Gastroesophageal sphincter (tissue), 4 donors: ENCODE results near the gene H2BW1. TPM values are rescaled to one million over a fixed set of nuclear protein-coding genes. Genes with fewer than 3 reads are reported as not detected.
"Not testable (repeated sequence)": the region's sequence is repeated elsewhere in the genome, so short reads cannot be mapped to it uniquely, and the experiment has no call there.

Source experiments
- ATAC-seq: fragments of 150-250 bp; one replicate; pipeline ENCODE4 v1.9.1; 2016; ENCODE audit warnings: mild to moderate bottlenecking, moderate library complexity
- H3K27ac ChIP-seq, 4 donors: fragments of 200-600 bp; sonication (generic) in 3 of 4; 1 replicate in 3 of 4; 2 replicates in 1 of 4; pipeline ENCODE4 v1.5.1; 2016 to 2019
- H3K27me3 ChIP-seq: fragments of 200-600 bp; sonication (generic); one replicate; pipeline ENCODE4 v1.5.1; 2019
- H3K36me3 ChIP-seq, 2 donors: fragments of 200-600 bp; sonication (generic); one replicate each; pipeline ENCODE4 v1.5.1; 2019; ENCODE audit warnings: control low read depth in 1 of 2
- H3K4me1 ChIP-seq, 3 donors: fragments of 200-600 bp; sonication (generic); 1 replicate in 2 of 3; 2 replicates in 1 of 3; pipeline ENCODE4 v1.5.1; 2016 to 2019; ENCODE audit warnings: control low read depth in 2 of 3
- H3K4me3 ChIP-seq, 2 donors: fragments of 200-600 bp; sonication (generic); one replicate each; pipeline ENCODE4 v1.5.1; 2019; ENCODE audit warnings: mild to moderate bottlenecking in 1 of 2, moderate library complexity in 1 of 2
- H3K9me3 ChIP-seq, 3 donors: fragments of 200-600 bp; sonication (generic); one replicate each; pipeline ENCODE4 v1.5.1; 2017 to 2019; ENCODE audit warnings: control low read depth in 2 of 3
- EP300 ChIP-seq: sonication (generic); formaldehyde crosslinking; IDR thresholded peaks from one replicate; pipeline ENCODE4 v1.6.1; 2017; ENCODE audit warnings: antibody characterized with exemption, mild to moderate bottlenecking
- POLR2A ChIP-seq, 2 donors: fragments of 450-650 bp; IDR thresholded peaks; one replicate each; pipeline ENCODE4 v1.6.1; 2017; ENCODE audit warnings: antibody characterized with exemption in 2 of 2, mild to moderate bottlenecking in 2 of 2, moderate library complexity in 1 of 2
- POLR2AphosphoS5 ChIP-seq: sonication (generic); formaldehyde crosslinking; IDR thresholded peaks from one replicate; pipeline ENCODE4 v1.6.1; 2017; ENCODE audit warnings: antibody characterized with exemption
- WGBS, 2 donors: methylation state at CpG; one replicate each; pipeline ENCODE4 v1.1.5; 2018; ENCODE audit warnings: low coverage in 1 of 2; 5-methylcytosine and 5-hydroxymethylcytosine counted together
- total RNA-seq, 4 donors: library from RNA; depleted of rRNA; stranded (reverse); fragments of >200 nt; gene quantifications; one replicate each; pipeline ENCODE4 v1.1.0, GENCODE V29; 2016
- TF ChIP-seq, protein P1 (sequence below), 4 experiments: fragments of 200-600 bp in 2 of 4; fragments of 450-650 bp in 2 of 4; sonication (generic) in 1 of 4; IDR thresholded peaks; one replicate each; pipeline ENCODE4 v1.5.1; 2017 to 2019; ENCODE audit warnings: antibody characterized with exemption in 4 of 4, mild to moderate bottlenecking in 2 of 4, moderate library complexity in 2 of 4

The H2BW1 gene, protein sequence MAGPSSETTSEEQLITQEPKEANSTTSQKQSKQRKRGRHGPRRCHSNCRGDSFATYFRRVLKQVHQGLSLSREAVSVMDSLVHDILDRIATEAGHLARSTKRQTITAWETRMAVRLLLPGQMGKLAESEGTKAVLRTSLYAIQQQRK
- not detected for total RNA-seq

DNA sequence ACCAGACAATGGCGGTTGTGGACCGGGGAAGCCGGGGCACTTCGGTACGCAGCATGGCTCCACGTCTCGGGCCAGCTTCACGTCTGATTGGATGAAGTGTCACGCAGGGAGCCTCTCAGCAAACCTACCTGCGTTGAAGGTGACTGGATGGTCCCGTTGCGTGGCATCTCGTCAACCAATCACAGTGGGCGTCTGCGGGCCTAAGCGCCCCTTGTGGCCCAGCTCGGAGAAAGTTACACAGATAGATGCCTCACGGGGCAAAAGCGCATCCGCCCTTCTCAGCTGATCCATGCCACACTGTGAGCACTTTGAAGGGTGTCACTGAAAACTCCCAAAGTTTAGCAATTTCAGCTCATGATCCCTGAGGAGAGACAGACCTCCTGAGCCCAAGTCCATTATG is at the start of gene H2BW1:
Gene H2BW1 (minus strand): TSS at position 103 of the 400 bp plus-strand sequence. CDS start 132 bp downstream, outside the sequence.
- Histone ChIP-seq H3K4me3 (no peak within 1 kb of the TSS), H3K27me3 (no peaks in the 10 kb centered on the region), H3K9me3 (no peaks in the 10 kb centered on the region), H3K27ac (no peak within 1 kb of the TSS), H3K4me1 (no peaks in the 10 kb centered on the region), H3K36me3 (no peaks in the 10 kb centered on the region)
- ATAC-seq: no peak
- TF ChIP-seq EP300 (no peak), POLR2AphosphoS5 (no peak), POLR2A (IDR thresholded peaks at IDR 0.05) (no peak)
- WGBS, 2 donors: 86% methylated on average over 17 of the region's 20 CpGs; no CpG with 5 or more reads in 1 of the 2 donors

DNA sequence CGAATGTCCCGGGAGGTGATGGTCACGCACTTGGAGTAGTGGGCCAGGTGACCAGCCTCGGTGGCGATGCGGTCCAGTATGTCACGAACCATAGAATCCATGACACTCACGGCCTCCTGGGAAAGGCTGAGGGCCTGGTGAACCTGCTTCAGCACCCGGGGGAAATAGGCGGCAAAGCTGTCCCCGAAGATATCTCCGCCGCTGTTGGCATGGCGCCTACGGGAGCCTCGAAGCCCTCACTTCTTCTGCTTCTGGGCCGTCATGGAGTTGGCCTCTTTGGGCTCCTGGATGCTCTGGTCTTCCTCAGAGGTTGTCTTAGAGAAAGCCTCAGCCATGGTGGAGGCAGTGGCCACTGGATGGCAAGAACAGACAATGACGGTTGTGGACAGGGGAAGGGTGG is 49.1 kb upstream of the H2BW1 start:
- H3K36me3 ChIP-seq, H3K4me3 ChIP-seq, H3K4me1 ChIP-seq, H3K27me3 ChIP-seq, H3K27ac ChIP-seq, ATAC-seq, H3K9me3 ChIP-seq: not testable (repeated sequence)
- WGBS, 2 donors: no CpG with 5 or more reads among the region's 18 CpGs

DNA sequence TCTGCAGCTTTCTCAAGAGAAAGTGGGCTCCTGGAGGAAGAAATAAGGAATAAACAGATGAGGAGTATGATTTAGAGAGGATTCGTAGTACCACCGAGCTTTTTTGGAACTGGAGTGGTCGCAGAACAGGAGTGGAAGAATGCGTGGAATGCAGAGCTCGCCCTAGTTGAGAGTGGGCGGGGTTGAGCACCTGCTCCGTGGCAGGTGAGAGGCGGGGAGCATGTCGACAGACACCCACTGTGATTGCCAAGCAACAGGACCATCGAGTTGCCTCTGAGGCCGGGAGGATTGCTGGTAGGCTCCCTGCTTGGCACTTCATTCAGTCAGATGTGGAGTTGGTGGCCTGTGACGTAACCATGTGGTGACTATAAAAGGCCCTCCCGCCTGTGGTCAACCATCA is 41.4 kb upstream of the H2BW1 start:
- H3K27me3 ChIP-seq, H3K9me3 ChIP-seq, H3K27ac ChIP-seq, H3K4me3 ChIP-seq, H3K36me3 ChIP-seq, H3K4me1 ChIP-seq, ATAC-seq: not testable (repeated sequence)
- no CpG with 5 or more reads among the region's 13 CpGs for WGBS, 2 donors

DNA sequence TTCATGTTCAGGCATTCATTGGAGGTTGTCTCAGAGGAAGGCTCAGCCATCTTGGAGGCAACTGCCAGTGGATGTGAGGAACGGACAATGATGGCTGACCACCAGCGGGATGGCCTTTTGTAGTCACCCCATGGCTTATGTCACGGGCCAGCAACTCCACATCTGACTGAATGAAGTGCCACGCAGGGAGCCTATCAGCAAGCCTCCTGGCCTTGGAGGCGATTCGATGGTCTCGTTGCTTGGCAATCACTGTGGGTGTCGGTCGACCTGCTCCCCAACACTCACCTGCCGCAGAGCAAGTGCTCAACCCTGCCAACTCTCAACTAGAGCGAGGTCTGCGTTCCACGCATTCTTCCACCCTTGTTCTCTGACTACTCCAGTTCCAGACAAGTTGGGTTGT is 33.7 kb upstream of the H2BW1 start:
- Histone ChIP-seq H3K9me3 (no peaks in the 10 kb centered on the region), H3K27ac (no peak overlapping the region), H3K4me1 (no peaks in the 10 kb centered on the region), H3K27me3 (no peaks in the 10 kb centered on the region), H3K36me3 (no peaks in the 10 kb centered on the region), H3K4me3 (no peak overlapping the region)
- TF ChIP-seq POLR2A (IDR thresholded peaks at IDR 0.05) (no peak), POLR2AphosphoS5 (no peak), EP300 (no peak)
- TF ChIP-seq, protein P1, sequence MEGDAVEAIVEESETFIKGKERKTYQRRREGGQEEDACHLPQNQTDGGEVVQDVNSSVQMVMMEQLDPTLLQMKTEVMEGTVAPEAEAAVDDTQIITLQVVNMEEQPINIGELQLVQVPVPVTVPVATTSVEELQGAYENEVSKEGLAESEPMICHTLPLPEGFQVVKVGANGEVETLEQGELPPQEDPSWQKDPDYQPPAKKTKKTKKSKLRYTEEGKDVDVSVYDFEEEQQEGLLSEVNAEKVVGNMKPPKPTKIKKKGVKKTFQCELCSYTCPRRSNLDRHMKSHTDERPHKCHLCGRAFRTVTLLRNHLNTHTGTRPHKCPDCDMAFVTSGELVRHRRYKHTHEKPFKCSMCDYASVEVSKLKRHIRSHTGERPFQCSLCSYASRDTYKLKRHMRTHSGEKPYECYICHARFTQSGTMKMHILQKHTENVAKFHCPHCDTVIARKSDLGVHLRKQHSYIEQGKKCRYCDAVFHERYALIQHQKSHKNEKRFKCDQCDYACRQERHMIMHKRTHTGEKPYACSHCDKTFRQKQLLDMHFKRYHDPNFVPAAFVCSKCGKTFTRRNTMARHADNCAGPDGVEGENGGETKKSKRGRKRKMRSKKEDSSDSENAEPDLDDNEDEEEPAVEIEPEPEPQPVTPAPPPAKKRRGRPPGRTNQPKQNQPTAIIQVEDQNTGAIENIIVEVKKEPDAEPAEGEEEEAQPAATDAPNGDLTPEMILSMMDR (IDR thresholded peaks at IDR 0.05): no peak
- ATAC-seq: no peak
- WGBS, 2 donors: 60 to 70% methylated on average over 1 to 2 of the region's 13 CpGs

DNA sequence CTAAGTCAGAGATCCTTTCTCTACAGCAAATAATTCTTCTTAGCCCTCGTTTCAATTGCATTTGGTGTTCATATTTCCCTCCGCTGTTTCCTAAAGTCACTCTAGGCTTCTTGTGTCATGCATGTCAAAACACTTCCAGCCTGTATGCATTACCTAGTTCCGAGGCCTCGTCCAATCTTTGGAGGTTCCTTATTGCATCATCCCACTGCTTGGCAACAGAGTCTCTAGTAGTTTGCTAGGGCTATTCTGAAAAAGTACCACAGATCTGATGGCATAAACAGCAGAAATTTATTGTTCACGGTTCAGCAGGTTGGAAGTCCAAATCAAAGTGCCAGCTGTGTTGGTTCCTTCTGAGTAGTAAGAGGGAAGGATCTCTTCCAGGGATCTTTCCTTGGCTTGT is 32.1 kb upstream of the H2BW1 start:
- 67 to 75% methylated on average over 2 to 5 of the region's 5 CpGs for WGBS, 2 donors
- no peaks in the 10 kb centered on the region for H3K9me3 ChIP-seq
- no peaks in the 10 kb centered on the region for H3K4me1 ChIP-seq
- H3K4me3 ChIP-seq: no peak overlapping the region
- no peaks in the 10 kb centered on the region for H3K36me3 ChIP-seq
- TF ChIP-seq POLR2A (IDR thresholded peaks at IDR 0.05) (no peak), POLR2AphosphoS5 (no peak), EP300 (no peak)
- TF ChIP-seq, protein P1 (IDR thresholded peaks at IDR 0.05): no peak
- H3K27me3 ChIP-seq: no peaks in the 10 kb centered on the region
- H3K27ac ChIP-seq: no peak overlapping the region
- no peak for ATAC-seq

DNA sequence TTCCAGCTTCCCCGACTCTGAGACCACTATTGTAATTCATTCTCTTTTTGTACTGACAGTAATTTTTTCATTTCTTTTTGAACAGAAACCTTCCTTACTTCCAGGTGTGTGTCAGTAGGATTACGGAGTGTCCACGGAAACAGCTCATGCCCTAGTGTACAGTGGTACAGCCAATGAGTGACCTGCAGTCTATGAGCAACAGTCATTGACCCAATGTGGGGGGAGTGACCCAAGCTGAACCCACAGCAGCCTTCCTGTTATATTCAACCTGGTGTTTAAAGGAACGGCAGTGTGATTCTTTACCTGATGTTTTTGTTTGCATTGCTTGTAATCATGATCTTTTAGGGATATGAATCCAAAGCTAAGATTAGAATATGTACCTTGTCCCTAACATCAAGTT is 27.5 kb upstream of the H2BW1 start:
- Histone ChIP-seq H3K27me3 (peaks cover 10% of the 10 kb centered on the region), H3K4me3 (no peak overlapping the region), H3K27ac (no peak overlapping the region), H3K4me1 (no peaks in the 10 kb centered on the region), H3K9me3 (no peaks in the 10 kb centered on the region), H3K36me3 (no peaks in the 10 kb centered on the region)
- no peak for ATAC-seq
- TF ChIP-seq, protein P1 (IDR thresholded peaks at IDR 0.05): no peak
- no peak for TF ChIP-seq EP300
- no peak for TF ChIP-seq POLR2AphosphoS5
- TF ChIP-seq POLR2A (IDR thresholded peaks at IDR 0.05): no peak
- WGBS, 2 donors: 79 to 80% methylated on average over 2 to 3 of the region's 4 CpGs
